Measurements from ENCODE around the gene TADA3. TPM values are rescaled to one million over a fixed set of nuclear protein-coding genes. Genes with fewer than 3 reads are reported as not detected.
A peak's percentile ranks its signal among the peaks of the same experiment; 100 is the strongest.

Gene TADA3
- total and polyA plus RNA-seq, 8 donors, result 13.2 to 29.1 (median 20.1) TPM

DNA sequence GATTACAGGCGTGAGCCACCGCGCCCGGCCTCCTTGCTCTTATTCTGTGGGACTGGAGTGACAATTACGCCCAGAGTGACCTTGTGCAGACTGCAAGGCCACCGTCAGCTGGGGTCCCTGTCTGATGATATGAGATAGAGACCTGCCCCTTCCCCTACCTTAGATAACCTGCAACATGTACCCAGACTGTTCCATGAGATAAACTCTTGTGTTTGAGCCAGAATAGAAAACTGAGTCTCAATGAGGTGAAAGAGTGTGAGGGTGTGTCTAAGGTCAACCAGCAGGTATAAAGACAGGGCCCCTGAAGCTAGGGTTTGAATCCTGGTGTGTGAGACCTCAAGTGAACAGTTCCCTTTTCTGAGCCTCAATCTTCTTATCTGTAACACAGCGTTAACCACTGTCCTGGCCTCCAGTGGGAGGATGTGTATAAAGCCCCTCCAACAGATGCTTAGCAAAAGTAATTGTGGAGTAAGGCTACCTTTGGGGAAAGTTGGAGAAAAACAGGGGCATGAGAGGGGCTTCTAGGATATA, 6.0 kb downstream of the TADA3 start:
- no peaks in the 10 kb centered on the region for H3K4me1 ChIP-seq
- H3K36me3 ChIP-seq, result peaks cover 0 to 36% (median 0%) of the 10 kb centered on the region in 3 donors
- DNase-seq (no peak), ATAC-seq (no peak), FAIRE-seq (no peak)
- intact Hi-C loops (cut with DNase I), result no loop called here
- H3K27ac ChIP-seq, result no peak overlapping the region
- H3K27me3 ChIP-seq, result no peaks in the 10 kb centered on the region
- no peaks in the 10 kb centered on the region for H3K9me3 ChIP-seq
- no peak overlapping the region for H3K4me3 ChIP-seq
- no peak for TF ChIP-seq CTCF (IDR thresholded peaks at IDR 0.05)
- 90 to 93% methylated on average over 7 of the region's 7 CpGs for WGBS, 2 donors

DNA sequence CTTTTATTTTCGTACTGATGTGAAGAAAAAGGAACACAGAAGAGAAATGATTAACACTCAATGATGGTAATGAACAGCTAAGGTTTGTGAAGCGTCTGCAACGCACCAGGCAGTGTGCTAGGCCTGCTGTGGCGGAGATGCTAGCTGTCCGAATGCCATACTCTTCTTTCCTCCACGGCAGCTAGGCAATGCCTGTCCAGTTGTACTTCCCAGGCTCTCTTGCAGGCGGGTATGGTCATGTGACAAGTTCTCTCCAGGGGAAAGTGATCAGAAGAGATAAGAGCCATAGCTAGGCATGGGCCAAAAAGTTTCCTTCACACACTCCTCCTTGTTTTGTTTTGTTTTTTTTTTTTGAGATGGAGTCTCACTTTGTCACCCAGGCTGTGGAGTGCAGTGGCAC, 6.7 kb downstream of the TADA3 start:
- ATAC-seq, result peak in 1 of 4 donors; percentile 23
- WGBS, 2 donors, result 68 to 77% methylated on average over 7 of the region's 7 CpGs

GRCh38 chr3:9784965-9785364, 7.3 kb downstream of the TADA3 start:
- no peaks in the 10 kb centered on the region for H3K4me1 ChIP-seq
- H3K27ac ChIP-seq, result no peak overlapping the region
- ATAC-seq (no peak), DNase-seq (no peak), FAIRE-seq (no peak)
- WGBS, 2 donors, result 89 to 93% methylated on average over 4 of the region's 4 CpGs
- no peak overlapping the region for H3K4me3 ChIP-seq
- no peaks in the 10 kb centered on the region for H3K9me3 ChIP-seq
- intact Hi-C loops (cut with DNase I), result no loop called here
- peaks cover 0 to 36% (median 0%) of the 10 kb centered on the region in 3 donors for H3K36me3 ChIP-seq
- H3K27me3 ChIP-seq, result no peaks in the 10 kb centered on the region
- TF ChIP-seq CTCF (IDR thresholded peaks at IDR 0.05), result no peak

More for the DNA sequence above, 6.7 kb downstream of the TADA3 start:
- no peaks in the 10 kb centered on the region for H3K9me3 ChIP-seq
- peaks cover 0 to 36% (median 0%) of the 10 kb centered on the region in 3 donors for H3K36me3 ChIP-seq
- DNase-seq, result no peak
- H3K27me3 ChIP-seq, result no peaks in the 10 kb centered on the region
- H3K27ac ChIP-seq, result no peak overlapping the region
- intact Hi-C loops (cut with DNase I), result no loop called here
- no peak overlapping the region for H3K4me3 ChIP-seq
- no peak for TF ChIP-seq CTCF (IDR thresholded peaks at IDR 0.05)
- no peak for FAIRE-seq
- H3K4me1 ChIP-seq, result no peaks in the 10 kb centered on the region

GRCh38 chr3:9783954-9784353, 8.3 kb downstream of the TADA3 start:
- no peak for TF ChIP-seq CTCF (IDR thresholded peaks at IDR 0.05)
- intact Hi-C loops (cut with DNase I), result no loop called here
- Histone ChIP-seq H3K4me3 (no peak overlapping the region), H3K27ac (no peak overlapping the region), H3K4me1 (no peaks in the 10 kb centered on the region), H3K36me3 (peaks cover 0 to 36% (median 0%) of the 10 kb centered on the region in 3 donors), H3K9me3 (no peaks in the 10 kb centered on the region), H3K27me3 (no peaks in the 10 kb centered on the region)
- FAIRE-seq (no peak), ATAC-seq (no peak), DNase-seq (no peak)
- WGBS, 2 donors, result 91 to 96% methylated on average over 14 of the region's 14 CpGs

GRCh38 chr3:9782770-9783169, 9.5 kb downstream of the TADA3 start:
- Histone ChIP-seq H3K27me3 (no peaks in the 10 kb centered on the region), H3K36me3 (peaks cover 0 to 36% (median 0%) of the 10 kb centered on the region in 3 donors), H3K4me1 (no peaks in the 10 kb centered on the region), H3K27ac (no peak overlapping the region), H3K9me3 (no peaks in the 10 kb centered on the region), H3K4me3 (no peak overlapping the region)
- intact Hi-C loops (cut with DNase I), result no loop called here
- DNase-seq (no peak), ATAC-seq (no peak), FAIRE-seq (no peak)
- WGBS, 2 donors, result 38 to 43% methylated on average over 3 of the region's 3 CpGs
- TF ChIP-seq CTCF (IDR thresholded peaks at IDR 0.05), result no peak
